ENCODE data around the gene FBXW7.

The FBXW7 gene

GRCh38 chr4:152299553-152299952 is 236.3 kb downstream of the FBXW7 start:
- DNase-seq (ENCODE audit: low read depth), result no peak
- no peak for TF ChIP-seq CTCF (IDR thresholded peaks at IDR 0.05; ENCODE audit: low read length, missing control alignments)
- H3K4me3 ChIP-seq (replicated peaks; ENCODE audit: low read depth, low read length), result no peak overlapping the region

GRCh38 chr4:152296386-152296785 is 239.5 kb downstream of the FBXW7 start:
- DNase-seq (ENCODE audit: low read depth), result no peak
- no peak overlapping the region for H3K4me3 ChIP-seq (replicated peaks; ENCODE audit: low read depth, low read length)
- no peak for TF ChIP-seq CTCF (IDR thresholded peaks at IDR 0.05; ENCODE audit: low read length, missing control alignments)

- no peak for DNase-seq (ENCODE audit: low read depth)
- no peak overlapping the region for H3K4me3 ChIP-seq (replicated peaks; ENCODE audit: low read depth, low read length)
- no peak for TF ChIP-seq CTCF (IDR thresholded peaks at IDR 0.05; ENCODE audit: low read length, missing control alignments)
Measured at GRCh38 chr4:152294765-152295164, 241.1 kb downstream of the FBXW7 start.

- TF ChIP-seq CTCF (IDR thresholded peaks at IDR 0.05; ENCODE audit: low read length, missing control alignments), result no peak
- no peak overlapping the region for H3K4me3 ChIP-seq (replicated peaks; ENCODE audit: low read depth, low read length)
- DNase-seq (ENCODE audit: low read depth), result no peak
Measured at GRCh38 chr4:152294331-152294730, 241.6 kb downstream of the FBXW7 start.

- no peak for TF ChIP-seq CTCF (IDR thresholded peaks at IDR 0.05; ENCODE audit: low read length, missing control alignments)
- H3K4me3 ChIP-seq (replicated peaks; ENCODE audit: low read depth, low read length), result no peak overlapping the region
- DNase-seq (ENCODE audit: low read depth), result no peak
Measured at GRCh38 chr4:152293527-152293926, 242.4 kb downstream of the FBXW7 start.

- DNase-seq (ENCODE audit: low read depth), result no peak
- TF ChIP-seq CTCF (IDR thresholded peaks at IDR 0.05; ENCODE audit: low read length, missing control alignments), result no peak
- H3K4me3 ChIP-seq (replicated peaks; ENCODE audit: low read depth, low read length), result no peak overlapping the region
Measured at GRCh38 chr4:152290366-152290921, 245.4 kb downstream of the FBXW7 start.

- peak; percentile 16 for DNase-seq (ENCODE audit: low read depth)
- TF ChIP-seq CTCF (IDR thresholded peaks at IDR 0.05; ENCODE audit: low read length, missing control alignments), result no peak
- no peak overlapping the region for H3K4me3 ChIP-seq (replicated peaks; ENCODE audit: low read depth, low read length)
Measured at GRCh38 chr4:152289941-152290340, 246.0 kb downstream of the FBXW7 start.

Measured in fibroblast of pulmonary artery (primary cell).